IPS DF 4.7 (cell line): Measurements from ENCODE around the gene KDM2B.

ENCODE experiments used
- DNase-seq: peaks from one replicate; pipeline ENCODE4 v3.0.0-alpha.2; 2013; ENCODE audit warnings: low spot score; ENCODE audit errors: extremely low read depth

KDM2B gene

GRCh38 chr12:121436706-121437105, 144.1 kb downstream of the KDM2B start:
- DNase-seq: no peak

DNA sequence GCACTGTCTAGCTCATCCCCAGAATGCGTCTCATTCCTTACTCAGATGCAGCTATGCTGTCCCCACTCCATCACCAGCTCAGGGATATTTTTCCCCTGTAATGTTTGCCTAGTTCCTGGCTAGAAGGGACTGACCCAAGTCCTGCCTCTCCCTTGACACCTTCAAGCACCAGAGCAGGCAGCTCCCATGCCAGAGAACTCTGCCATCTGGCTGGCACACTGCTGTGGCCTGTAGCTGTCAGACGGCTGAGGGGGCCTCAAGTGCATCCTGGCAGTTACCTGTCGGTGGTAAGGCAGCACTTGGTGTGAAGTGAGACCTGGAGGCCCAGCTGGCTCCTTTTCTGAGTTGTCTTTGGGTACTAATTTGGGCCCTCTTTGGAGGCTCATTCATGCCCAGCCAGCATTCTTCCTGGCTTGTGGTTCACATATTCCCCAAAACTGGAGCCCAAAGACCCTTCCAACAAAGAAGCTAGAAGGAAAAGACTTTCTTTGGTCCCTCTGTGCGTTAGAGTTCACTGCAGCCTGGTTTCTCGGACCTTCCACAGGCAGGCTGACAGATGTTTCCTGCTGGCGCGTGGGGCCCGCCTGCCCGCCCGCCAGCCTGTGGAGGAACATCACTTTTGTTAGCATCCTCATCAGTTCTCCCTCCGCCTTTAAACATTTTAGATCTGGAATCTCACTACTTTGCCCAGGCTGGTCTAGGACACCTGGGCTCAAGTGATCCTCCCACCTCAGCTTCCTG, 147.9 kb downstream of the KDM2B start:
- DNase-seq: no peak

GRCh38 chr12:121430833-121431415, 149.9 kb downstream of the KDM2B start:
- DNase-seq: no peak

DNA sequence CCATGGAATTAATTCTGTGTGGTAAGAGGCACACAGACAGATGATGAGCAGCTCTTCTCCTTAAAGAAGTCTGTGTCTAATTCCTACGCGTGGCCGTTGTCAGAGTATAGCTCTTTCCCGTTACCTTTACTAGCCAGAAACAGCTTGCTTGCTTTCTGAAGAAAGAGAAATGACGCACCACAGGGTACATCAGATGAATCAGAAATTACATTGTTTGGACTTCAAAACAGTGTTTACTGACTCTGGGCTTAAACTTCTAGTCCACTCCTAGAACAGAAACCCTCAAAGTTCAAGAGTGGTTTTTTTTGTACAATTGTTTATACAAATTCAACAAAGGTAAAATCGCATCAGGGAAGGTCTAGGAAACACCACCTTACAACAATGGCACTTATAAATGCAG, 151.9 kb downstream of the KDM2B start:
- DNase-seq: no peak

DNA sequence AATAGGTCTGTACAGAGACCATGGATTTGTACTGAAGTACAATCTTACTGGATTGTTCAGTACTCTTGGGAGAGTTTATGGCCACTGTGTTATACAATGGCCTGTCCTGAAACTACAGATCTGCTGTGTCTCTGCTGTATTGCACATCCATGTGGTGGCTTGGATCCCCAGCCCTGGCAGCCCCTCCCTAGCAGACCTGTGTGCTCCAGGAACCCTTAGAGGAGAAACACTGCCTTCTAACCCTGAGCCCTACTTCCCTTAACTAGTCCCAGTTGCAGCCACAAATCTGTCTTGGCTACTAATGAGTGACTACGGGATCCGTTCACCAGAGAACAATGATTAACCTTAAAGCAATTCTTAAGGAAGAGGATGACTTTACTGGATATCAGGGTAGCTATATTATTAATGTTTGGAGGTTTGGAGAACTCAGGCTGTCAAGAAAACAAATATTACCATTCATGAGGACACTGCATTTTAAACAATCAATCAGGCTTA, 153.2 kb downstream of the KDM2B start:
- DNase-seq: no peak

GRCh38 chr12:121424624-121424975, 156.2 kb downstream of the KDM2B start:
- DNase-seq: no peak

DNA sequence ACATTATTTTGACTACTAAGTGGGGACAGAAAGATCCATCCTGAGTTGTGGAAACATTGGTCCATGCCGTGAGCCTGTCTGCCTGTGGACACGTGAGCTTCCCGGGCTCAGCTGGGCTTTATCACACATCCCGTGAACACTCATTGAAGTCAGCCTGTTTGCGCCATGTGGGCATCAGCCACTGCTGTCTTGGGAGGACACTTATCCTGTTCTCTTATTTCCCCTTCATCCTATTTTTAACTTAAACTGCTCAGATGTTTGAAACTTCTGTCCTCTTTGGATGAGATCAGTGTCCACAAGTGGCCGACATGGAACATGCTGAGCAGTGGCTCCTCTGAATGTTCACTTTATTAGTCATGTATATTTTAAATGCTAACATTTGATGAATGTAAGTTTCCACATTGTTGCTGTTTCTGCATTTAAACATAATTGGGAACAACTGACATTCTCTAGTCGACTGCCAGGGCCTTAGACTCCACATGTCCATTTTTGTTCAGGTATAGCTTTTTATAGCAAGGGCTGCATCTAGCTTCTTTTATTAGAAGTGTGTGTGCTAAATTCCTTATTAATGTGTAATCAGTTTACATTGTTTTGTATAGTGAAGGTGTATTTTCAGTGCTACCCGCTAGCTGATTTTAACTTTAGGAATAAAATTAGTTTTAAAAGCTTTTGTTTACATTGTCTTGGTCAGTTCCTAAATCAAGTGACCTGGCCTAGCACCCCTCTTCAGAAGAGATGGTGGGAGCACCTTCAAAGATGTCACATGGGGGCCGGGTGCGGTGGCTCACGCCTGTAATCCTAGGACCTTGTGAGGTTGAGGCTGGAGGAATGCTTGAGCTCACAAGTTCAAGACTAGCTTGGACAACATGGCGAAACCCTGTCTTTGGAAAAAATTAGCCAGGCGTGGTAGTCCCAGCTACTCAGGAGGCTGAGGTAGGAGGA, 156.9 kb downstream of the KDM2B start:
- no peak for DNase-seq

- DNase-seq: no peak
These were observed 157.6 kb downstream of the KDM2B start for GRCh38 chr12:121423253-121423652.

DNA sequence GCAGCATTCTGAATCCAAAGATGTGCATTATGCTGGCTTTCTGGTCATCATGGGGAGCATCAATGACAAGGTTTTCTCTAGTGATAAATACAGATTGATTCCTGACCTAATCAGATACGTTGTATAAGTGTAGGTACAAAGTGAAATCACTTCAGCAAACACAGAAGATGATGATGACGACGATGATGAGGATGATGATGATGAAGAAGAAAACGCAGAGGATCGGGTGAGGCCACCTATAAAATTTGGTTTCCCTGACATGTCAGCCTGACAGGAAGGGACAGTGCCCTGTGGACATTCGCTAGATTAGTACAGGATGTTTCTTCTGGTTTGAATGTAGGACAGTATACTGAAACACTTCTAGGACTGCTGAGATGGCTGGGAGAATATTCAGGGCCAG, 160.7 kb downstream of the KDM2B start:
- DNase-seq: no peak

DNA sequence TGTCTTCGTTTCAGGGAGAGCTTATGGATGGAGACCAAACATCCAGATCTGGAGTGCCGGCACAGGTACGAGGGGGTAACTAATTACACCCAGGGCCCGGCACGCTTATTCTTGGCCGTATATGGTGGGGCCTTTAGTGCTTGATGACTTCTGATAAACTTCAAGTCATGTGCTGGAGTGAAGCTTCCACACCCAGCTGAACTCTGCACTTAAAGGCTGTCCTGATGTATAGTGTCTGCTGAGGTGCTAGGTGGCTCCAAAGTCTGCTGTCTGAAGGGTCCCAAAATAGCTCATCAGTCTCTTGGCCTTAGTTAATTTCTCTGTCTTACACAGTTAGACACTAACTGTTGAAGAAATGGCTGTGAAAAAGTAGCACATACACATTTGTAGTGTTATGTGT, 163.0 kb downstream of the KDM2B start:
- no peak for DNase-seq

DNA sequence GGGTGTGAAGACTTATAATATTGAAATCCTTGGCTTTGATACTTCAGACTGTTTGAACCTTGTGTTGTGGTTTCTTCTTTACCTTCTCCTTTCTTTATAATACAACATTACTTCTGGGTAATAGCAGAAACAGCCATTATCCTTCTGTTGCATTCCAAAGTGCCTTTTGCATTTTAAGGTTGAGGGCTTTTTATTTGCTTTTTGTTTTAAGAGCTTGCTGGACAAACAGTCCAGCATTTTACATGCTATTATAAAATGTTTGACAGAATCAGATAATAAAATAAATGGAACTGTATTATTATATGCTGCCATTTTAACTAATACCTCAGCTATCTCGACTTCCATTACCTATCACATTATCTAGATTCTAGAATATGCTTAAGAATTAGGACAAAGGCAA, 166.9 kb downstream of the KDM2B start:
- no peak for DNase-seq

- DNase-seq: no peak
These were observed 175.6 kb downstream of the KDM2B start for GRCh38 chr12:121405211-121405610.

GRCh38 chr12:121404734-121405133, 176.1 kb downstream of the KDM2B start:
- DNase-seq: no peak

- DNase-seq: no peak
These were observed 177.1 kb downstream of the KDM2B start for GRCh38 chr12:121403721-121404120.

DNA sequence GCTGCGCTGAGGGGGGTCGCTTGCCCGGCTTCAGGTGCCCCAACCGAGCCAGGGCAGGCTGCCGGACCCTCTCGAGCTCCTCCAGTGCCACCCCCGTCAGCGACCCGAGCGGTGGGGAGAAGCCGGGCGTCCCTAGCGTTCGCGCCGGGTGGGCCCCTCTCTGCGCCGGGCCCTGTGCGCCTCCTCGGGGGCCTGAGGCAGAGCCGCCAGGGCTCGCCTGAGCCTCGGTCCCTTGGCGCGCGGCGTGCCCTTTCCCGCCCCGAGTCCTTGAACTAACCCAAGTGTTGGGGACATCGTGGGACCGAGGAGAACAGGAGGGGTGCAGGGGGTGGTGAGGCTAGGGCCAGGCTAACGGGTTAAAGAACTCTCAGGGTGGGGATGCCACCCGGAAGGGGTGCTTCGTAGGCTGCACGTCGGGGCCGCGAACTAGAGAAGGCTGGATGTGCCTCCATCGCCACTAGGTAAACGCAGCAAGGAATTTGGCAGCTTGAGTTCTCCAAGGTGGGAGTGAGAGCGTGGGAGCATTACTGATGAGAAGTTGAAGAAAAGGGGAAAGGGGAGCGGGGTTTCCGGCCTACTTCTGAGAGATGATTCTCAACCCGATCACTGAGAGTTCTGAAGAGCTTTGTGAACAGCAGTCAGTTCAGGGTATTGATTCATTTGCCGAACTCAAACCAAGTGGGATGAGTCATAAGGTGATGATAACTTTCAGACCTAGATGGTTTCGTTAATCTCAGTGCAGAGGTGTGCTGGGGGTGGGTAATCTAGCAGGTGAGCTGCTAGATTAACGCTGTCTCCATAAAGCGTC, 180.3 kb downstream of the KDM2B start:
- no peak for DNase-seq

GRCh38 chr12:121399391-121400331, 181.2 kb downstream of the KDM2B start, which contains the start of gene RNF34:
Gene RNF34 (plus strand): TSS chr12:121400118. CDS start chr12:121400213, 95 bp downstream.
- DNase-seq: peak; percentile 96

DNA sequence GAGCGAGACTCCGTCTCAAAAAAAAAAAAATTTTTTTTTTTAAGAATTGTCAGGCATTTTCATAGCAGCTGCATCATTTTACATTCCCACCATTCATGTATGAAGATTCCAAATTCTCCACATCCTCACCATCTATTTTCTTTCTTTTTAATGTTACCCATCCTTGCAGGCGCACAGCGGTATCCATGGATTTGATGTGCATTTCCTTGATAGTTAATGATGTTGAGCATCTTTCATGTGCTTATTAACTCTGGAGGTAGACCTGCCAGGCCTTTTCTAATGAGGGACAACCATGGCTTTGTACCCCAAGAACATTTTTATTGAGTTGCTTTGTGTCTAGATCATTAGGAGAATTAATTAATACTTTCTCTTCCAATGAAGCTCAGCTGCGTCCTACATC, 182.5 kb downstream of the KDM2B start:
- DNase-seq: no peak

DNA sequence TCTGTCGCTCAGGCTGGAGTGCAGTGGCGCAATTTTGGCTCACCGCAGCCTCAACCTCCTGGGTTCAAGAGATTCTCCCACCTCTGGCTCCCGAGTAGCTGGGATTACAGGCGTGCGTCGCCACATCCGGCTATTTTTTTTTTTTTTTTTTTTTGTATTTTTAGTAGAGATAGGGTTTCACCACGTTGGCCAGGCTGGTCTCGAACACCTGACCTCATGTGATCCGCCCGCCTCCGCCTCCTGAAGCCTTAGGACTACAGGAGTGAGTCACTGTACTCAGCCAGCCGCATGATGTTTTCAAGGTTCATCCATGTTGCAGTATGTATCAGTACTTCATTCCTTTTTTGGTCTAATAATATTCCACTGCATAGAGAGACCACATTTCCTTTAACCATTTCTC, 183.3 kb downstream of the KDM2B start:
- no peak for DNase-seq

- no peak for DNase-seq
These were observed 188.5 kb downstream of the KDM2B start for GRCh38 chr12:121392325-121392716.
